K562 (cell line): ENCODE results near the gene OTOG. TPM values are rescaled to one million over a fixed set of nuclear protein-coding genes. Genes with fewer than 3 reads are reported as not detected.

Experiments
- ATAC-seq: fragments of 200-7000 bp; cut with Tn5 transposase; 3 replicates; pipeline ENCODE4 v1.9.1; 2020; ENCODE audit warnings: moderate library complexity
- BruUV-seq: library from RNA; stranded (reverse); fragments of 400-500 nt; replicated peaks from 2 replicates; lab custom pipeline; 2021; lab: Mats Ljungman, UMichigan
- CTCF ChIA-PET: fragments of 300-600 bp; formaldehyde crosslinking; extraction: SDS; loops from one replicate; lab custom pipeline; 2021; ENCODE audit warnings: low intra/inter-chr PET ratio; lab: Yijun Ruan, JAX
- POLR2A ChIA-PET: fragments of 300-600, 350-650 bp; sonication (Branson Sonifier 250); formaldehyde crosslinking; extraction: SDS; loops from one replicate; lab custom pipeline; 2021; ENCODE audit warnings: antibody characterized with exemption, inconsistent platforms; lab: Yijun Ruan, JAX
- DNase-seq, 4 experiments: peaks; one replicate each; pipeline versions ENCODE4 v3.0.0 to v3.0.0-alpha.2; 2011 to 2018; ENCODE audit warnings: low spot score in 3 of 4, mixed read lengths in 3 of 4; ENCODE audit errors: extremely low read depth in 1 of 4
- FAIRE-seq: peaks from 2 replicates; lab custom pipeline; 2011; peaks lifted over from hg19 to GRCh38; lab: Jason Lieb, UNC
- H2AFZ ChIP-seq: 2 replicates; pipeline ENCODE4 v1.6.0; 2011; ENCODE audit warnings: low read depth, low read length, control low read depth, inconsistent platforms
- H3K27ac ChIP-seq: fragments of 200-600 bp; 3 replicates; pipeline ENCODE4 v1.8.0; 2011; ENCODE audit warnings: low read depth, mild to moderate bottlenecking, control low read depth, inconsistent platforms, low read length, moderate library complexity, mixed read lengths; ENCODE audit errors: extremely low read depth
- H3K27me3 ChIP-seq, 2 experiments: fragments of 300-600 bp in 1 of 2; 2 replicates in 1 of 2; 3 replicates in 1 of 2; pipeline versions ENCODE4 v1.6.0 to v1.8.0; 2011; ENCODE audit warnings: inconsistent platforms in 2 of 2, low read length in 2 of 2, mild to moderate bottlenecking in 1 of 2, mixed read lengths in 1 of 2, moderate library complexity in 1 of 2; ENCODE audit not compliant: control insufficient read depth in 2 of 2, insufficient read depth in 2 of 2
- H3K36me3 ChIP-seq: fragments of 300-600 bp; 3 replicates; pipeline ENCODE4 v1.8.0; 2011; ENCODE audit warnings: mild to moderate bottlenecking, low read length, inconsistent platforms; ENCODE audit not compliant: control insufficient read depth, insufficient read depth
- H3K4me1 ChIP-seq, 2 experiments: fragments of 200-600 bp in 1 of 2; replicated peaks in 1 of 2; 2 replicates in 1 of 2; 3 replicates in 1 of 2; pipeline versions ENCODE4 v1.5.1 to v1.8.0; 2011; ENCODE audit warnings: inconsistent platforms in 2 of 2, low read length in 2 of 2, mild to moderate bottlenecking in 1 of 2, mixed read lengths in 1 of 2, moderate library complexity in 1 of 2; ENCODE audit not compliant: control insufficient read depth in 2 of 2, insufficient read depth in 2 of 2
- H3K4me2 ChIP-seq: 2 replicates; pipeline ENCODE4 v1.6.1; 2011; ENCODE audit warnings: low read length, control low read depth, inconsistent platforms, mixed read lengths; ENCODE audit not compliant: insufficient read depth
- H3K4me3 ChIP-seq: fragments of 200-600 bp; sonication (generic), shearing (Covaris generic); 2 replicates; pipeline ENCODE4 v1.5.1; 2016; ENCODE audit warnings: control low read depth, inconsistent platforms
- H3K79me2 ChIP-seq: fragments of 200-600 bp; 3 replicates; pipeline ENCODE4 v1.8.0; 2011; ENCODE audit warnings: low read length, inconsistent platforms; ENCODE audit not compliant: control insufficient read depth, insufficient read depth
- H3K9ac ChIP-seq, 2 experiments: 2 replicates each; pipeline versions ENCODE4 v1.6.0 to v1.6.1; 2011; ENCODE audit warnings: low read depth in 2 of 2, low read length in 2 of 2, control low read depth in 1 of 2, inconsistent platforms in 1 of 2, mild to moderate bottlenecking in 1 of 2, mixed read lengths in 1 of 2; ENCODE audit not compliant: insufficient read depth in 1 of 2
- H3K9me1 ChIP-seq: one replicate; pipeline ENCODE4 v1.6.0; 2011; ENCODE audit warnings: inconsistent platforms, mild to moderate bottlenecking, low read length, moderate library complexity; ENCODE audit not compliant: control insufficient read depth, insufficient read depth
- H3K9me3 ChIP-seq: replicated peaks from 2 replicates; pipeline ENCODE4 v1.5.1; 2011; ENCODE audit warnings: low read depth, low read length, inconsistent platforms; ENCODE audit not compliant: control insufficient read depth, insufficient read depth
- H4K20me1 ChIP-seq: replicated peaks from 2 replicates; pipeline ENCODE4 v1.6.1; 2011; ENCODE audit warnings: low read length, inconsistent platforms, mixed read lengths; ENCODE audit not compliant: control insufficient read depth, insufficient read depth
- BCOR ChIP-seq: fragments of 450-650 bp; IDR thresholded peaks from 2 replicates; pipeline ENCODE4 v1.6.1; 2016
- CAMTA2 ChIP-seq: fragments of 250-450 bp; sonication (Bioruptor Pico); conservative IDR thresholded peaks from 2 replicates; pipeline ENCODE4 v1.5.1; 2022
- EWSR1 ChIP-seq: fragments of 450-650 bp; IDR thresholded peaks from 2 replicates; pipeline ENCODE4 v1.6.1; 2018; ENCODE audit warnings: borderline replicate concordance, mild to moderate bottlenecking, low read depth, moderate library complexity; ENCODE audit not compliant: partially characterized antibody
- GABPB2 ChIP-seq: fragments of 250-450 bp; sonication (Bioruptor Pico); conservative IDR thresholded peaks from 2 replicates; pipeline ENCODE4 v1.5.1; 2021; ENCODE audit warnings: mild to moderate bottlenecking
- IRF9 ChIP-seq: fragments of 450-650 bp; IDR thresholded peaks from 2 replicates; pipeline ENCODE4 v1.6.1; 2016; ENCODE audit warnings: missing biosample characterization, missing genetic modification characterization
- POLR2AphosphoS2 ChIP-seq: IDR thresholded peaks from 2 replicates; pipeline ENCODE4 v1.6.1; 2012; ENCODE audit warnings: low read length, improper control_type of control experiment
- TARDBP ChIP-seq: fragments of 450-650 bp; IDR thresholded peaks from 2 replicates; pipeline ENCODE4 v1.6.1; 2016
- TSHZ1 ChIP-seq: fragments of 250-450 bp; sonication (Bioruptor Pico); IDR thresholded peaks from 2 replicates; pipeline ENCODE4 v1.4.0; 2020; ENCODE audit warnings: mild to moderate bottlenecking, moderate library complexity
- ZC3H4 ChIP-seq: sonication (generic); formaldehyde crosslinking; IDR thresholded peaks from 2 replicates; pipeline ENCODE4 v1.9.0; 2021; ENCODE audit warnings: missing genetic modification reagents, borderline replicate concordance
- ZEB2 ChIP-seq: fragments of 450-650 bp; IDR thresholded peaks from 2 replicates; pipeline ENCODE4 v1.6.1; 2016
- ZKSCAN3 ChIP-seq: fragments of 250-450 bp; sonication (Bioruptor Pico); IDR thresholded peaks from 2 replicates; pipeline ENCODE4 v1.4.0; 2020
- ZNF384 ChIP-seq: IDR thresholded peaks from 2 replicates; pipeline ENCODE4 v1.6.1; 2012; ENCODE audit warnings: low read depth, low read length, improper control_type of control experiment
- ZNF764 ChIP-seq: fragments of 250-450 bp; sonication (Bioruptor Pico); IDR thresholded peaks from 2 replicates; pipeline ENCODE4 v1.4.0; 2020; ENCODE audit warnings: low read depth, mild to moderate bottlenecking, moderate library complexity
- WGBS: fragments of 100-300 bp; shearing (Covaris generic); methylation state at CpG from one replicate; pipeline ENCODE4 v1.1.6; 2016; ENCODE audit warnings: low coverage, mixed read lengths; ENCODE audit not compliant: insufficient coverage; ENCODE audit errors: missing lambda C conversion rate; 5-methylcytosine and 5-hydroxymethylcytosine counted together
- in situ Hi-C: fragments of 300-500 bp; cut with MboI; formaldehyde crosslinking; loops from 4 replicates; pipeline ENCODE4 v1.15.0; 2018; ENCODE audit warnings: inconsistent platforms, mixed read lengths
- intact Hi-C: fragments of 100-400 bp; cut with micrococcal nuclease; formaldehyde crosslinking; loops from 2 replicates; pipeline ENCODE4 v1.14.2; 2022
- polyA plus RNA-seq, 8 experiments: library from polyadenylated mRNA; depleted of rRNA in 4 of 8; stranded (reverse) in 5 of 8; unstranded in 3 of 8; fragments of >200 nt; fragmentation: Nextera tagmentation in 2 of 8; fragmentation: Illumina TruSeq in 1 of 8; extraction: Ambion mirVana in 2 of 8; extraction: Trizol in 1 of 8; gene quantifications; 2 replicates each; pipeline versions ENCODE4 v1.2.1 to v1.2.3, GENCODE V29; 2011 to 2014; ENCODE audit warnings: inconsistent platforms in 1 of 8, missing spikeins in 1 of 8
- total RNA-seq, 7 experiments: library from RNA; depleted of rRNA in 6 of 7; stranded (reverse); fragments of >200 nt in 6 of 7; fragmentation: Illumina TruSeq in 2 of 7; extraction: Trizol in 2 of 7; gene quantifications; 2 replicates each; pipeline versions ENCODE4 v1.2.1 to v1.2.3, GENCODE V29; 2011 to 2021; ENCODE audit warnings: low replicate concordance in 1 of 7
- TF ChIP-seq, protein P1 (sequence below): fragments of 250-450 bp; sonication (Bioruptor Pico); IDR thresholded peaks from 2 replicates; pipeline ENCODE4 v1.8.0; 2022; ENCODE audit warnings: inconsistent platforms
- TF ChIP-seq, protein P2 (sequence below): fragments of 450-650 bp; IDR thresholded peaks from 2 replicates; pipeline ENCODE4 v1.6.1; 2018; ENCODE audit not compliant: partially characterized antibody

The OTOG gene
- total and polyA plus RNA-seq, 9 of the 15 experiments (the other 6 are each of a cell fraction or from before 2014, with no cell fraction given): not detected

DNA sequence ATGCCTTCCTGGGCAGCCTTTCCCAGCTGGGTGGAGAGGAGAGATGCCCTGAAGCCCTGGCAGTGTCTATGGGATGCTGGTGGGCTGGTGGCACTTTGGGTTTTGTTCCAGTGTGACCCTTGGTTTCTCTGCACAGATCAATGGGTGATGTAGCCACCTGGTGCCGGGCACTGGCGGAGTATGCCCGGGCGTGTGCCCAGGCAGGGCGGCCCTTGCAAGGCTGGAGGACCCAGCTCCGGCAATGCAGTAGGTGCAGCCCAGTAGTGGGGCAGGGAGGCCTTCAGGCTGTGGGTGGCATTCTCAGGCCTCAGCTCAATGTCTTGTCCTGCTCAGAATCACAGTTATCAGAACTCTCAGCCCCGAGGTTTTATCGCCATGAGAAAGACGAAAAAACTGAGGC, 11.9 kb downstream of the OTOG start:
- DNase-seq (no peak), FAIRE-seq (no peak), ATAC-seq (no peak)
- ChIA-PET POLR2A (interaction anchor here (0.7 to 1.1 kb wide), 2 partner anchors 18 to 479 kb away, joined by 3 to 4 read pairs; no protein-coding TSS in a partner anchor), CTCF (no interaction called here)
- no peak overlapping the region for H3K27ac ChIP-seq
- no peak overlapping the region for H3K4me3 ChIP-seq
- H3K27me3 ChIP-seq: peaks cover 2 to 26% of the 10 kb centered on the region in 2 experiments; a peak in 2 of 5 replicates
- no peak overlapping the region for H3K9ac ChIP-seq
- H4K20me1 ChIP-seq: peaks cover 11% of the 10 kb centered on the region; the same call in 1 of the 2 replicates
- 4% methylated on average over 9 of the region's 9 CpGs for WGBS
- no peaks in the 10 kb centered on the region; a peak in 1 of 5 replicates for H3K4me1 ChIP-seq
- no TSS peak for BruUV-seq
- intact Hi-C loops (no loop called here), in situ Hi-C loops (no loop called here)
- no peaks in the 10 kb centered on the region for H3K36me3 ChIP-seq
- no peaks in the 10 kb centered on the region for H3K9me3 ChIP-seq
- no peak overlapping the region for H2AFZ ChIP-seq
- H3K79me2 ChIP-seq: no peaks in the 10 kb centered on the region
- H3K9me1 ChIP-seq: no peaks in the 10 kb centered on the region
- no peak overlapping the region for H3K4me2 ChIP-seq
- TF ChIP-seq CAMTA2 (CRISPR knock-in tag) (no peak), EWSR1 (no peak), ZEB2 (no peak), ZNF384 (no peak), IRF9 (tag) (no peak), ZC3H4 (CRISPR knock-in tag) (no peak), TSHZ1 (CRISPR knock-in tag) (no peak), ZKSCAN3 (no peak), TARDBP (no peak), GABPB2 (CRISPR knock-in tag) (no peak), BCOR (no peak), POLR2AphosphoS2 (no peak), ZNF764 (no peak)
- TF ChIP-seq, protein P1, sequence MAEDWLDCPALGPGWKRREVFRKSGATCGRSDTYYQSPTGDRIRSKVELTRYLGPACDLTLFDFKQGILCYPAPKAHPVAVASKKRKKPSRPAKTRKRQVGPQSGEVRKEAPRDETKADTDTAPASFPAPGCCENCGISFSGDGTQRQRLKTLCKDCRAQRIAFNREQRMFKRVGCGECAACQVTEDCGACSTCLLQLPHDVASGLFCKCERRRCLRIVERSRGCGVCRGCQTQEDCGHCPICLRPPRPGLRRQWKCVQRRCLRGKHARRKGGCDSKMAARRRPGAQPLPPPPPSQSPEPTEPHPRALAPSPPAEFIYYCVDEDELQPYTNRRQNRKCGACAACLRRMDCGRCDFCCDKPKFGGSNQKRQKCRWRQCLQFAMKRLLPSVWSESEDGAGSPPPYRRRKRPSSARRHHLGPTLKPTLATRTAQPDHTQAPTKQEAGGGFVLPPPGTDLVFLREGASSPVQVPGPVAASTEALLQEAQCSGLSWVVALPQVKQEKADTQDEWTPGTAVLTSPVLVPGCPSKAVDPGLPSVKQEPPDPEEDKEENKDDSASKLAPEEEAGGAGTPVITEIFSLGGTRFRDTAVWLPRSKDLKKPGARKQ (CRISPR knock-in tag): no peak
- TF ChIP-seq, protein P2, sequence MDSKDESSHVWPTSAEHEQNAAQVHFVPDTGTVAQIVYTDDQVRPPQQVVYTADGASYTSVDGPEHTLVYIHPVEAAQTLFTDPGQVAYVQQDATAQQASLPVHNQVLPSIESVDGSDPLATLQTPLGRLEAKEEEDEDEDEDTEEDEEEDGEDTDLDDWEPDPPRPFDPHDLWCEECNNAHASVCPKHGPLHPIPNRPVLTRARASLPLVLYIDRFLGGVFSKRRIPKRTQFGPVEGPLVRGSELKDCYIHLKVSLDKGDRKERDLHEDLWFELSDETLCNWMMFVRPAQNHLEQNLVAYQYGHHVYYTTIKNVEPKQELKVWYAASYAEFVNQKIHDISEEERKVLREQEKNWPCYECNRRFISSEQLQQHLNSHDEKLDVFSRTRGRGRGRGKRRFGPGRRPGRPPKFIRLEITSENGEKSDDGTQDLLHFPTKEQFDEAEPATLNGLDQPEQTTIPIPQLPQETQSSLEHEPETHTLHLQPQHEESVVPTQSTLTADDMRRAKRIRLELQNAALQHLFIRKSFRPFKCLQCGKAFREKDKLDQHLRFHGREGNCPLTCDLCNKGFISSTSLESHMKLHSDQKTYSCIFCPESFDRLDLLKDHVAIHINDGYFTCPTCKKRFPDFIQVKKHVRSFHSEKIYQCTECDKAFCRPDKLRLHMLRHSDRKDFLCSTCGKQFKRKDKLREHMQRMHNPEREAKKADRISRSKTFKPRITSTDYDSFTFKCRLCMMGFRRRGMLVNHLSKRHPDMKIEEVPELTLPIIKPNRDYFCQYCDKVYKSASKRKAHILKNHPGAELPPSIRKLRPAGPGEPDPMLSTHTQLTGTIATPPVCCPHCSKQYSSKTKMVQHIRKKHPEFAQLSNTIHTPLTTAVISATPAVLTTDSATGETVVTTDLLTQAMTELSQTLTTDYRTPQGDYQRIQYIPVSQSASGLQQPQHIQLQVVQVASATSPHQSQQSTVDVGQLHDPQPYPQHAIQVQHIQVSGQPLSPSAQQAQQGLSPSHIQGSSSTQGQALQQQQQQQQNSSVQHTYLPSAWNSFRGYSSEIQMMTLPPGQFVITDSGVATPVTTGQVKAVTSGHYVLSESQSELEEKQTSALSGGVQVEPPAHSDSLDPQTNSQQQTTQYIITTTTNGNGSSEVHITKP: no peak
